WTC11 (cell line): ENCODE data around the gene ZNF407. TPM values are rescaled to one million over a fixed set of nuclear protein-coding genes. Genes with fewer than 3 reads are reported as not detected.

Source experiments
- ATAC-seq: fragments of 200-7000 bp; cut with Tn5 transposase; 2 replicates; pipeline ENCODE4 v1.10.0; 2021; ENCODE audit warnings: mild to moderate bottlenecking, moderate library complexity
- CTCF ChIA-PET: fragments of 300-600 bp; sonication (Branson Sonifier 250); formaldehyde crosslinking; loops from one replicate; lab custom pipeline; 2021; ENCODE audit warnings: antibody characterized with exemption; lab: Charles Lee
- POLR2A ChIA-PET: fragments of 350-600 bp; sonication (Branson Sonifier 250); formaldehyde crosslinking; loops from one replicate; lab custom pipeline; 2021; ENCODE audit warnings: antibody characterized with exemption; lab: Charles Lee
- DNase-seq: peaks from one replicate; pipeline ENCODE4 v3.0.0; 2021; ENCODE audit warnings: low spot score
- H3K27ac Mint-ChIP-seq: 2 replicates; pipeline ENCODE4 v1.8.0; 2021; ENCODE audit warnings: mixed read lengths
- H3K27me3 Mint-ChIP-seq: 2 replicates; pipeline ENCODE4 v1.8.0; 2021; ENCODE audit warnings: low read depth, mild to moderate bottlenecking, moderate library complexity, mixed read lengths
- H3K36me3 Mint-ChIP-seq: 2 replicates; pipeline ENCODE4 v1.8.0; 2021; ENCODE audit warnings: mixed read lengths
- H3K4me1 Mint-ChIP-seq: 2 replicates; pipeline ENCODE4 v1.8.0; 2022; ENCODE audit warnings: mixed read lengths
- H3K4me3 Mint-ChIP-seq: 2 replicates; pipeline ENCODE4 v1.8.0; 2021; ENCODE audit warnings: mild to moderate bottlenecking, moderate library complexity, mixed read lengths
- H3K9me3 Mint-ChIP-seq: 2 replicates; pipeline ENCODE4 v1.8.0; 2021; ENCODE audit warnings: mixed read lengths
- AFF4 ChIP-seq: sonication (generic); formaldehyde crosslinking; IDR thresholded peaks from 2 replicates; pipeline ENCODE4 v1.8.1; 2023; ENCODE audit warnings: mild to moderate bottlenecking, missing genetic modification reagents, borderline replicate concordance
- CBFB ChIP-seq: sonication (generic); formaldehyde crosslinking; IDR thresholded peaks from 2 replicates; pipeline ENCODE4 v1.8.1; 2022; ENCODE audit warnings: mild to moderate bottlenecking, low read depth, missing genetic modification reagents
- CREB1 ChIP-seq: sonication (generic); formaldehyde crosslinking; IDR thresholded peaks from 2 replicates; pipeline ENCODE4 v1.8.0; 2023; ENCODE audit warnings: mild to moderate bottlenecking, missing genetic modification reagents
- ELF4 ChIP-seq: sonication (generic); formaldehyde crosslinking; IDR thresholded peaks from 2 replicates; pipeline ENCODE4 v1.8.1; 2022; ENCODE audit warnings: low read depth, mild to moderate bottlenecking, moderate library complexity, missing genetic modification reagents
- EMX1 ChIP-seq: fragments of 250-450 bp; sonication (Bioruptor Pico); IDR thresholded peaks from 2 replicates; pipeline ENCODE4 v1.8.0; 2021; ENCODE audit warnings: mild to moderate bottlenecking
- ESRRA ChIP-seq: sonication (generic); formaldehyde crosslinking; IDR thresholded peaks from 2 replicates; pipeline ENCODE4 v1.8.1; 2022; ENCODE audit warnings: mild to moderate bottlenecking, missing genetic modification reagents, borderline replicate concordance
- FOXP1 ChIP-seq: sonication (generic); formaldehyde crosslinking; IDR thresholded peaks from 2 replicates; pipeline ENCODE4 v1.8.0; 2022; ENCODE audit warnings: missing genetic modification reagents, mild to moderate bottlenecking, moderate library complexity, borderline replicate concordance
- GRHL2 ChIP-seq: fragments of 250-450 bp; sonication (Bioruptor Pico); IDR thresholded peaks from 2 replicates; pipeline ENCODE4 v1.8.0; 2022; ENCODE audit warnings: mild to moderate bottlenecking, moderate library complexity; ENCODE audit not compliant: insufficient replicate concordance, severe bottlenecking
- HMGA2 ChIP-seq: fragments of 250-450 bp; sonication (Bioruptor Pico); IDR thresholded peaks from 2 replicates; pipeline ENCODE4 v1.4.0; 2021; ENCODE audit warnings: mild to moderate bottlenecking, moderate library complexity
- HMGXB4 ChIP-seq: sonication (generic); formaldehyde crosslinking; IDR thresholded peaks from 2 replicates; pipeline ENCODE4 v1.8.1; 2023; ENCODE audit warnings: mild to moderate bottlenecking, moderate library complexity, missing genetic modification reagents
- NFE2L1 ChIP-seq: sonication (generic); formaldehyde crosslinking; IDR thresholded peaks from 2 replicates; pipeline ENCODE4 v1.8.1; 2023; ENCODE audit warnings: missing genetic modification reagents
- NR1H2 ChIP-seq: sonication (generic); formaldehyde crosslinking; IDR thresholded peaks from 2 replicates; pipeline ENCODE4 v1.9.0; 2021; ENCODE audit warnings: mild to moderate bottlenecking, moderate library complexity, missing genetic modification reagents
- OVOL2 ChIP-seq: fragments of 250-450 bp; sonication (Bioruptor Pico); IDR thresholded peaks from 2 replicates; pipeline ENCODE4 v1.9.0; 2021; ENCODE audit warnings: mild to moderate bottlenecking, borderline replicate concordance
- PREB ChIP-seq: sonication (generic); formaldehyde crosslinking; IDR thresholded peaks from 2 replicates; pipeline ENCODE4 v1.8.1; 2022; ENCODE audit warnings: mild to moderate bottlenecking, missing genetic modification reagents, moderate library complexity, borderline replicate concordance
- SMAD3 ChIP-seq: sonication (generic); formaldehyde crosslinking; IDR thresholded peaks from 2 replicates; pipeline ENCODE4 v1.8.0; 2022; ENCODE audit warnings: missing genetic modification reagents, mild to moderate bottlenecking, borderline replicate concordance
- TP53 ChIP-seq: sonication (generic); formaldehyde crosslinking; IDR thresholded peaks from 2 replicates; pipeline ENCODE4 v1.8.1; 2023; ENCODE audit warnings: mild to moderate bottlenecking, missing genetic modification reagents
- ZNF416 ChIP-seq: fragments of 250-450 bp; sonication (Bioruptor Pico); IDR thresholded peaks from 2 replicates; pipeline ENCODE4 v1.9.0; 2021; ENCODE audit warnings: mild to moderate bottlenecking, inconsistent platforms
- ZSCAN18 ChIP-seq: fragments of 250-450 bp; sonication (Bioruptor Pico); IDR thresholded peaks from 2 replicates; pipeline ENCODE4 v2.1.2; 2022; ENCODE audit warnings: mild to moderate bottlenecking, moderate library complexity
- total RNA-seq: library from RNA; stranded (reverse); gene quantifications from 3 replicates; pipeline ENCODE4 v1.2.3, GENCODE V29; 2021
- TF ChIP-seq, protein P1 (sequence below): fragments of 200-600 bp; IDR thresholded peaks from 2 replicates; pipeline ENCODE4 v1.8.0; 2022; ENCODE audit warnings: antibody characterized with exemption

ZNF407 gene
- total RNA-seq, 1 experiment from 2014 or later: 6.5 TPM

GRCh38 chr18:75047240-75047961 is 449.7 kb downstream of the ZNF407 start (continued):
- TF ChIP-seq SMAD3 (CRISPR knock-in tag) (no peak), CREB1 (CRISPR knock-in tag) (no peak), HMGA2 (CRISPR knock-in tag) (no peak), HMGXB4 (CRISPR knock-in tag) (no peak), GRHL2 (CRISPR knock-in tag) (no peak), FOXP1 (no peak)

DNA sequence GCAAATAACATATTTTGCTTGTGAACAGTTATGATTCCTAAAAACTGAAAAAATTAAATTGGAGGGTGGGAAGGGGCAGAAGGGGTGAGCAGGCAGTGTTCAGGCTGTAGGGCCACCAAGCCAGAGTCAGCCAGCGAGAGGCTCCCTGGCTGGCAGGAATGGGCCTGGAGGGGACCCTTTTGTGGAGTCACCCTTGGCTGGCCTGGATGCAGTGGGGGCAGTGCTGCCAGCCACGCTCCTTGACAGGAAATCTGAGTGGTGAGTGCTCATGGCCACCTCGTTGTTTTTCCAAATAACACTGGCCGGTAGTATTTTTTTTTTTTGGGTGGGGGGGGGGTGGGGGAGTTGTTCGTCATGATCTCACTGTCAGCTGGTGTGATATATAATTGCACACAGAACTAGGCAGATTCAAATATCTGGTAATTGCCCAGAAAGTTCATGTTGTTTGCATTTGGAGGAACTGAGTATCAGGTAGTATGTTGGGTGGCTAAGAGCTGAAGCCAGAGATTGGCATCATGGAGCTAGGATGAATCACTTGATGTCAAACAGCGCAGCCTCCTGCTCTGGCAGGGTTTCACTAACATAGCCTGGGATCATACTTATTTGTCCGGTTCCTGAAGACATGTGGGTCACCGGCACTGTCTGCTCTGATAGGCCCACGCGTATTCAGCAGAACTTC is 451.2 kb downstream of the ZNF407 start:
- peaks cover 2% of the 10 kb centered on the region for H3K4me1 Mint-ChIP-seq
- no peak overlapping the region for H3K27ac Mint-ChIP-seq
- ChIA-PET CTCF (no interaction called here), POLR2A (no interaction called here)
- TF ChIP-seq SMAD3 (CRISPR knock-in tag): no peak
- no peak for TF ChIP-seq NR1H2
- no peak for TF ChIP-seq ZNF416 (CRISPR knock-in tag)
- TF ChIP-seq, protein P1, sequence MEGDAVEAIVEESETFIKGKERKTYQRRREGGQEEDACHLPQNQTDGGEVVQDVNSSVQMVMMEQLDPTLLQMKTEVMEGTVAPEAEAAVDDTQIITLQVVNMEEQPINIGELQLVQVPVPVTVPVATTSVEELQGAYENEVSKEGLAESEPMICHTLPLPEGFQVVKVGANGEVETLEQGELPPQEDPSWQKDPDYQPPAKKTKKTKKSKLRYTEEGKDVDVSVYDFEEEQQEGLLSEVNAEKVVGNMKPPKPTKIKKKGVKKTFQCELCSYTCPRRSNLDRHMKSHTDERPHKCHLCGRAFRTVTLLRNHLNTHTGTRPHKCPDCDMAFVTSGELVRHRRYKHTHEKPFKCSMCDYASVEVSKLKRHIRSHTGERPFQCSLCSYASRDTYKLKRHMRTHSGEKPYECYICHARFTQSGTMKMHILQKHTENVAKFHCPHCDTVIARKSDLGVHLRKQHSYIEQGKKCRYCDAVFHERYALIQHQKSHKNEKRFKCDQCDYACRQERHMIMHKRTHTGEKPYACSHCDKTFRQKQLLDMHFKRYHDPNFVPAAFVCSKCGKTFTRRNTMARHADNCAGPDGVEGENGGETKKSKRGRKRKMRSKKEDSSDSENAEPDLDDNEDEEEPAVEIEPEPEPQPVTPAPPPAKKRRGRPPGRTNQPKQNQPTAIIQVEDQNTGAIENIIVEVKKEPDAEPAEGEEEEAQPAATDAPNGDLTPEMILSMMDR: no peak
- no peak for TF ChIP-seq OVOL2 (CRISPR knock-in tag)
- TF ChIP-seq CBFB (CRISPR knock-in tag): no peak
- TF ChIP-seq ZSCAN18: no peak
- TF ChIP-seq CREB1 (CRISPR knock-in tag): no peak
- TF ChIP-seq NFE2L1 (CRISPR knock-in tag): no peak
- no peak for TF ChIP-seq PREB
- TF ChIP-seq ELF4 (CRISPR knock-in tag): no peak
- TF ChIP-seq AFF4 (CRISPR knock-in tag): no peak
- TF ChIP-seq HMGXB4 (CRISPR knock-in tag): no peak
- TF ChIP-seq EMX1: no peak
- TF ChIP-seq ESRRA: no peak
- no peak for TF ChIP-seq TP53 (CRISPR knock-in tag)
- no peak for ATAC-seq
- H3K9me3 Mint-ChIP-seq: no peaks in the 10 kb centered on the region
- H3K36me3 Mint-ChIP-seq: no peaks in the 10 kb centered on the region
- no peaks in the 10 kb centered on the region for H3K27me3 Mint-ChIP-seq
- no peak for DNase-seq
- no peak overlapping the region for H3K4me3 Mint-ChIP-seq
